Measurements from ENCODE around the gene TIMP4.

Gene TIMP4

GRCh38 chr3:12192173-12192572 lies 33.5 kb upstream of the TIMP4 start:
- H3K27me3 ChIP-seq (ENCODE audit: control insufficient read depth, insufficient read depth, low read length) = no peaks in the 10 kb centered on the region
- H3K9ac ChIP-seq (ENCODE audit: low read depth, low read length) = no peak overlapping the region
- no peaks in the 10 kb centered on the region for H3K9me3 ChIP-seq (ENCODE audit: control insufficient read depth, insufficient read depth, low read length)
- H3K36me3 ChIP-seq (ENCODE audit: control insufficient read depth, insufficient read depth, low read length) = peaks cover 2% of the 10 kb centered on the region
- H3K4me1 ChIP-seq (ENCODE audit: control insufficient read depth, insufficient read depth, low read length) = no peaks in the 10 kb centered on the region
- no peak overlapping the region for H3K4me3 ChIP-seq (ENCODE audit: low read depth, low read length)

GRCh38 chr3:12191559-12191958 lies 32.8 kb upstream of the TIMP4 start:
- peaks cover 2% of the 10 kb centered on the region for H3K36me3 ChIP-seq (ENCODE audit: control insufficient read depth, insufficient read depth, low read length)
- H3K4me1 ChIP-seq (ENCODE audit: control insufficient read depth, insufficient read depth, low read length) = no peaks in the 10 kb centered on the region
- no peak overlapping the region for H3K9ac ChIP-seq (ENCODE audit: low read depth, low read length)
- no peaks in the 10 kb centered on the region for H3K9me3 ChIP-seq (ENCODE audit: control insufficient read depth, insufficient read depth, low read length)
- H3K4me3 ChIP-seq (ENCODE audit: low read depth, low read length) = no peak overlapping the region
- no peaks in the 10 kb centered on the region for H3K27me3 ChIP-seq (ENCODE audit: control insufficient read depth, insufficient read depth, low read length)

GRCh38 chr3:12190832-12191231 lies 32.1 kb upstream of the TIMP4 start:
- Histone ChIP-seq H3K9me3 (ENCODE audit: control insufficient read depth, insufficient read depth, low read length) (no peaks in the 10 kb centered on the region), H3K4me1 (ENCODE audit: control insufficient read depth, insufficient read depth, low read length) (no peaks in the 10 kb centered on the region), H3K9ac (ENCODE audit: low read depth, low read length) (no peak overlapping the region), H3K27me3 (ENCODE audit: control insufficient read depth, insufficient read depth, low read length) (no peaks in the 10 kb centered on the region), H3K4me3 (ENCODE audit: low read depth, low read length) (no peak overlapping the region), H3K36me3 (ENCODE audit: control insufficient read depth, insufficient read depth, low read length) (peaks cover 2% of the 10 kb centered on the region)

- Histone ChIP-seq H3K9me3 (ENCODE audit: control insufficient read depth, insufficient read depth, low read length) (no peaks in the 10 kb centered on the region), H3K9ac (ENCODE audit: low read depth, low read length) (no peak overlapping the region), H3K4me3 (ENCODE audit: low read depth, low read length) (no peak overlapping the region), H3K4me1 (ENCODE audit: control insufficient read depth, insufficient read depth, low read length) (no peaks in the 10 kb centered on the region), H3K36me3 (ENCODE audit: control insufficient read depth, insufficient read depth, low read length) (peaks cover 2% of the 10 kb centered on the region), H3K27me3 (ENCODE audit: control insufficient read depth, insufficient read depth, low read length) (no peaks in the 10 kb centered on the region)
Measured at GRCh38 chr3:12190221-12190807, 31.6 kb upstream of the TIMP4 start.

- peaks cover 2% of the 10 kb centered on the region for H3K36me3 ChIP-seq (ENCODE audit: control insufficient read depth, insufficient read depth, low read length)
- no peaks in the 10 kb centered on the region for H3K27me3 ChIP-seq (ENCODE audit: control insufficient read depth, insufficient read depth, low read length)
- no peaks in the 10 kb centered on the region for H3K4me1 ChIP-seq (ENCODE audit: control insufficient read depth, insufficient read depth, low read length)
- H3K9ac ChIP-seq (ENCODE audit: low read depth, low read length) = no peak overlapping the region
- no peaks in the 10 kb centered on the region for H3K9me3 ChIP-seq (ENCODE audit: control insufficient read depth, insufficient read depth, low read length)
- H3K4me3 ChIP-seq (ENCODE audit: low read depth, low read length) = no peak overlapping the region
Measured at GRCh38 chr3:12188681-12189287, 30.1 kb upstream of the TIMP4 start.

GRCh38 chr3:12188328-12188648 lies 29.6 kb upstream of the TIMP4 start:
- peaks cover 2% of the 10 kb centered on the region for H3K36me3 ChIP-seq (ENCODE audit: control insufficient read depth, insufficient read depth, low read length)
- H3K9me3 ChIP-seq (ENCODE audit: control insufficient read depth, insufficient read depth, low read length) = no peaks in the 10 kb centered on the region
- no peaks in the 10 kb centered on the region for H3K27me3 ChIP-seq (ENCODE audit: control insufficient read depth, insufficient read depth, low read length)
- no peak overlapping the region for H3K4me3 ChIP-seq (ENCODE audit: low read depth, low read length)
- H3K9ac ChIP-seq (ENCODE audit: low read depth, low read length) = no peak overlapping the region
- H3K4me1 ChIP-seq (ENCODE audit: control insufficient read depth, insufficient read depth, low read length) = no peaks in the 10 kb centered on the region

GRCh38 chr3:12187448-12188327 lies 29.0 kb upstream of the TIMP4 start:
- H3K9me3 ChIP-seq (ENCODE audit: control insufficient read depth, insufficient read depth, low read length) = no peaks in the 10 kb centered on the region
- no peak overlapping the region for H3K4me3 ChIP-seq (ENCODE audit: low read depth, low read length)
- H3K4me1 ChIP-seq (ENCODE audit: control insufficient read depth, insufficient read depth, low read length) = no peaks in the 10 kb centered on the region
- peaks cover 2% of the 10 kb centered on the region for H3K36me3 ChIP-seq (ENCODE audit: control insufficient read depth, insufficient read depth, low read length)
- no peak overlapping the region for H3K9ac ChIP-seq (ENCODE audit: low read depth, low read length)
- H3K27me3 ChIP-seq (ENCODE audit: control insufficient read depth, insufficient read depth, low read length) = no peaks in the 10 kb centered on the region

GRCh38 chr3:12186515-12187286 lies 28.0 kb upstream of the TIMP4 start:
- Histone ChIP-seq H3K4me1 (ENCODE audit: control insufficient read depth, insufficient read depth, low read length) (no peaks in the 10 kb centered on the region), H3K9ac (ENCODE audit: low read depth, low read length) (no peak overlapping the region), H3K27me3 (ENCODE audit: control insufficient read depth, insufficient read depth, low read length) (no peaks in the 10 kb centered on the region), H3K36me3 (ENCODE audit: control insufficient read depth, insufficient read depth, low read length) (peaks cover 2% of the 10 kb centered on the region), H3K9me3 (ENCODE audit: control insufficient read depth, insufficient read depth, low read length) (no peaks in the 10 kb centered on the region), H3K4me3 (ENCODE audit: low read depth, low read length) (no peak overlapping the region)

- no peak overlapping the region for H3K9ac ChIP-seq (ENCODE audit: low read depth, low read length)
- H3K9me3 ChIP-seq (ENCODE audit: control insufficient read depth, insufficient read depth, low read length) = no peaks in the 10 kb centered on the region
Measured at GRCh38 chr3:12186046-12186445, 27.3 kb upstream of the TIMP4 start.

GRCh38 chr3:12185172-12185710 lies 26.5 kb upstream of the TIMP4 start:
- H3K27me3 ChIP-seq (ENCODE audit: control insufficient read depth, insufficient read depth, low read length) = no peaks in the 10 kb centered on the region
- peaks cover 2% of the 10 kb centered on the region for H3K36me3 ChIP-seq (ENCODE audit: control insufficient read depth, insufficient read depth, low read length)
- H3K9ac ChIP-seq (ENCODE audit: low read depth, low read length) = no peak overlapping the region
- H3K4me1 ChIP-seq (ENCODE audit: control insufficient read depth, insufficient read depth, low read length) = no peaks in the 10 kb centered on the region
- H3K9me3 ChIP-seq (ENCODE audit: control insufficient read depth, insufficient read depth, low read length) = no peaks in the 10 kb centered on the region
- H3K4me3 ChIP-seq (ENCODE audit: low read depth, low read length) = no peak overlapping the region

More at GRCh38 chr3:12186046-12186445, 27.3 kb upstream of the TIMP4 start:
- no peak overlapping the region for H3K4me3 ChIP-seq (ENCODE audit: low read depth, low read length)
- H3K4me1 ChIP-seq (ENCODE audit: control insufficient read depth, insufficient read depth, low read length) = no peaks in the 10 kb centered on the region
- H3K27me3 ChIP-seq (ENCODE audit: control insufficient read depth, insufficient read depth, low read length) = no peaks in the 10 kb centered on the region
- H3K36me3 ChIP-seq (ENCODE audit: control insufficient read depth, insufficient read depth, low read length) = peaks cover 2% of the 10 kb centered on the region

GRCh38 chr3:12184541-12184940 lies 25.8 kb upstream of the TIMP4 start:
- Histone ChIP-seq H3K36me3 (ENCODE audit: control insufficient read depth, insufficient read depth, low read length) (no peaks in the 10 kb centered on the region), H3K9ac (ENCODE audit: low read depth, low read length) (no peak overlapping the region), H3K4me1 (ENCODE audit: control insufficient read depth, insufficient read depth, low read length) (no peaks in the 10 kb centered on the region), H3K27me3 (ENCODE audit: control insufficient read depth, insufficient read depth, low read length) (no peaks in the 10 kb centered on the region), H3K4me3 (ENCODE audit: low read depth, low read length) (no peak overlapping the region), H3K9me3 (ENCODE audit: control insufficient read depth, insufficient read depth, low read length) (no peaks in the 10 kb centered on the region)

Data from iPS-15b (cell line).